Hepatocyte (in vitro differentiated cells): ENCODE data around the gene SLC9B2. TPM values are rescaled to one million over a fixed set of nuclear protein-coding genes. Genes with fewer than 3 reads are reported as not detected.
A peak's percentile ranks its signal among the peaks of the same experiment; 100 is the strongest.

ENCODE experiments used
- DNase-seq: peaks from one replicate; pipeline ENCODE4 v3.0.0-alpha.2; 2016; ENCODE audit warnings: low spot score
- H2AFZ ChIP-seq: fragments of 200-600 bp; sonication (generic); 2 replicates; pipeline ENCODE4 v1.6.0; 2016; ENCODE audit warnings: antibody characterized with exemption, mild to moderate bottlenecking
- H3K27ac ChIP-seq: fragments of 200-600 bp; sonication (generic); 2 replicates; pipeline ENCODE4 v1.5.1; 2016; ENCODE audit warnings: mild to moderate bottlenecking
- H3K27me3 ChIP-seq: fragments of 200-600 bp; sonication (generic); 2 replicates; pipeline ENCODE4 v1.6.1; 2016
- H3K36me3 ChIP-seq: fragments of 200-600 bp; sonication (generic); replicated peaks from 2 replicates; pipeline ENCODE4 v1.5.1; 2016; ENCODE audit warnings: low read depth; ENCODE audit not compliant: insufficient read depth
- H3K4me1 ChIP-seq: fragments of 200-600 bp; sonication (generic); 2 replicates; pipeline ENCODE4 v1.5.1; 2016; ENCODE audit warnings: mild to moderate bottlenecking, moderate library complexity; ENCODE audit not compliant: insufficient read depth
- H3K4me2 ChIP-seq: fragments of 200-600 bp; sonication (generic); 2 replicates; pipeline ENCODE4 v1.6.0; 2016
- H3K4me3 ChIP-seq: fragments of 200-600 bp; sonication (generic); 2 replicates; pipeline ENCODE4 v1.5.1; 2016; ENCODE audit warnings: mild to moderate bottlenecking
- H3K79me2 ChIP-seq: fragments of 200-600 bp; sonication (generic); 2 replicates; pipeline ENCODE4 v1.6.0; 2017; ENCODE audit warnings: mild to moderate bottlenecking
- H3K9me2 ChIP-seq: fragments of 200-600 bp; sonication (generic); replicated peaks from 2 replicates; pipeline ENCODE4 v1.6.0; 2017; ENCODE audit warnings: mild to moderate bottlenecking; ENCODE audit not compliant: insufficient read depth
- H3K9me3 ChIP-seq: fragments of 200-600 bp; sonication (generic); 2 replicates; pipeline ENCODE4 v1.5.1; 2016; ENCODE audit warnings: low read depth, mild to moderate bottlenecking
- H4K20me1 ChIP-seq: fragments of 200-600 bp; sonication (generic); 2 replicates; pipeline ENCODE4 v1.6.0; 2016; ENCODE audit warnings: mild to moderate bottlenecking; ENCODE audit not compliant: insufficient read depth, poor library complexity, severe bottlenecking
- EZH2 ChIP-seq: fragments of 200-600 bp; sonication (generic); IDR thresholded peaks from 2 replicates; pipeline ENCODE4 v1.6.1; 2016; ENCODE audit warnings: antibody characterized with exemption, mild to moderate bottlenecking, borderline replicate concordance
- EZH2phosphoT487 ChIP-seq: fragments of 200-600 bp; sonication (generic); IDR thresholded peaks from one replicate; pipeline ENCODE4 v1.6.1; 2018; ENCODE audit warnings: antibody characterized with exemption, mild to moderate bottlenecking, low read depth, moderate library complexity; ENCODE audit not compliant: unreplicated experiment, severe bottlenecking
- whole genome bisulfite sequencing: methylation state at CpG from one replicate; pipeline ENCODE4 v1.1.6; 2016; ENCODE audit warnings: low lambda C conversion rate; ENCODE audit errors: missing lambda C conversion rate; 5-methylcytosine and 5-hydroxymethylcytosine counted together
- polyA plus RNA-seq: library from polyadenylated mRNA; unstranded; fragments of >200 nt; fragmentation: Nextera tagmentation; extraction: Ambion mirVana; gene quantifications from 2 replicates; pipeline ENCODE4 v1.2.1, GENCODE V29; 2016
- total RNA-seq: library from RNA; depleted of rRNA; stranded (reverse); fragments of >200 nt; gene quantifications from 2 replicates; pipeline ENCODE4 v1.2.3, GENCODE V29; 2014
- TF ChIP-seq, protein P1 (sequence below): fragments of 200-600 bp; sonication (generic); IDR thresholded peaks from 2 replicates; pipeline ENCODE4 v1.5.1; 2016; ENCODE audit warnings: antibody characterized with exemption, mild to moderate bottlenecking; ENCODE audit not compliant: poor library complexity

Gene SLC9B2
- total and polyA plus RNA-seq, 2 experiments from 2014 or later, result 13.8 to 20.5 TPM

- H3K79me2 ChIP-seq, result no peaks in the 10 kb centered on the region
- H3K4me2 ChIP-seq, result no peak within 1 kb of the TSS
- no peaks in the 10 kb centered on the region for H4K20me1 ChIP-seq
- H2AFZ ChIP-seq, result no peak within 1 kb of the TSS
- no peaks in the 10 kb centered on the region for H3K36me3 ChIP-seq
- no peak within 1 kb of the TSS for H3K27ac ChIP-seq
- H3K27me3 ChIP-seq, result no peaks in the 10 kb centered on the region
- no peaks in the 10 kb centered on the region for H3K9me3 ChIP-seq
- 95% methylated on average over 44 of the region's 46 CpGs for WGBS
- DNase-seq, result peak; percentile 8
- no peak within 1 kb of the TSS for H3K4me3 ChIP-seq
- no peak for TF ChIP-seq EZH2phosphoT487
- no peak for TF ChIP-seq EZH2
- TF ChIP-seq, protein P1, sequence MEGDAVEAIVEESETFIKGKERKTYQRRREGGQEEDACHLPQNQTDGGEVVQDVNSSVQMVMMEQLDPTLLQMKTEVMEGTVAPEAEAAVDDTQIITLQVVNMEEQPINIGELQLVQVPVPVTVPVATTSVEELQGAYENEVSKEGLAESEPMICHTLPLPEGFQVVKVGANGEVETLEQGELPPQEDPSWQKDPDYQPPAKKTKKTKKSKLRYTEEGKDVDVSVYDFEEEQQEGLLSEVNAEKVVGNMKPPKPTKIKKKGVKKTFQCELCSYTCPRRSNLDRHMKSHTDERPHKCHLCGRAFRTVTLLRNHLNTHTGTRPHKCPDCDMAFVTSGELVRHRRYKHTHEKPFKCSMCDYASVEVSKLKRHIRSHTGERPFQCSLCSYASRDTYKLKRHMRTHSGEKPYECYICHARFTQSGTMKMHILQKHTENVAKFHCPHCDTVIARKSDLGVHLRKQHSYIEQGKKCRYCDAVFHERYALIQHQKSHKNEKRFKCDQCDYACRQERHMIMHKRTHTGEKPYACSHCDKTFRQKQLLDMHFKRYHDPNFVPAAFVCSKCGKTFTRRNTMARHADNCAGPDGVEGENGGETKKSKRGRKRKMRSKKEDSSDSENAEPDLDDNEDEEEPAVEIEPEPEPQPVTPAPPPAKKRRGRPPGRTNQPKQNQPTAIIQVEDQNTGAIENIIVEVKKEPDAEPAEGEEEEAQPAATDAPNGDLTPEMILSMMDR, result no peak
- no peaks in the 10 kb centered on the region for H3K9me2 ChIP-seq
- no peaks in the 10 kb centered on the region for H3K4me1 ChIP-seq
Measured at GRCh38 chr4:103019308-103020124, 57.0 kb downstream of the SLC9B2 start, which contains the start of gene SLC9B1. TSS of gene SLC9B1 (minus strand) at chr4:103019705. CDS start at chr4:102991711, 27,994 bp downstream.

DNA sequence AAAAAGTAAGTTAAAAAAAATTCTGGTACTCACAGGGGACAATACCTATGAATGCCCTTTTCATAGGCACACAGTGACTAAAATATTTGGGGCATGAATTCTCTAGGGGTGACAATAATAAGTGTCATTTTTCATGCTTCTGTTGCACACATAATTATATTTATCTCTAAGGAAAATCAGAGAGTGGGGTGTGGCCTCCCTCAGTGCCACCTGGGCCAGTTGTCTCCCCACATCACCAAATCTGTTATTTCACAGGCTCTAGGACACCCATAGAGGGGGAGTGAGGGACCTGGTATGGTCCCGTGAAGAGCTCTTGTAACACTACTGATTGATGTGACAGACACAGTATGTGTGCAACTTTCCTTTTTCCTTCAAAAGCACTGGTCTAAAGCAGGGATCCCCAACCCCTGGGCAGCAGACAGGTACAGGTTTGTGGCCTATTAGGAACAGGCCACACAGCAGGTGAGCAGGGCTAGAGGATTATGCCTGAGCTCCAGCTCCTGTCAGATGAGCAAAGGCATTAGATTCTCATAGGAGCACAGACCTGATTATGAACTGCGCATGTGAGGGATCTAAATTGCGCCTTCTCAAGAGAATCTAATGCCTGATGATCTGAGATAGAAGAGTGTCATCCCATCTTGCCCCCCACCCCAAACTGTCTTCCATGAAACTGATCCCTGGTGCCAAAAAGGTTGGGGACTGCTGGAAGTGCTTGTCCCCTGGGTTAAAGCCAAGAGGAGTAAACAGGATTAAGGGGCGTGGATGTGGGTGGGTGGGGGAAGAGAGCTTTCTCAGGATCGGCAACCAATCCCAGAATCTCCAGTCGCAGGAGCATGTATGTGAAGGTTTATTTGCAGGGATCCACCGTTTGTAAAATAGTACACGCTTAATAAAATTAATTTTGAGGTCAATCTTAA, 57.9 kb downstream of the SLC9B2 start:
- Histone ChIP-seq H3K4me3 (no peak overlapping the region), H3K27me3 (no peaks in the 10 kb centered on the region), H3K4me1 (no peaks in the 10 kb centered on the region), H2AFZ (no peak overlapping the region), H3K9me2 (no peaks in the 10 kb centered on the region), H3K36me3 (no peaks in the 10 kb centered on the region), H3K9me3 (no peaks in the 10 kb centered on the region), H4K20me1 (no peaks in the 10 kb centered on the region), H3K4me2 (no peak overlapping the region), H3K79me2 (no peaks in the 10 kb centered on the region), H3K27ac (no peak overlapping the region)
- 96% methylated on average over 8 of the region's 8 CpGs for WGBS
- DNase-seq, result no peak
- no peak for TF ChIP-seq EZH2

DNA sequence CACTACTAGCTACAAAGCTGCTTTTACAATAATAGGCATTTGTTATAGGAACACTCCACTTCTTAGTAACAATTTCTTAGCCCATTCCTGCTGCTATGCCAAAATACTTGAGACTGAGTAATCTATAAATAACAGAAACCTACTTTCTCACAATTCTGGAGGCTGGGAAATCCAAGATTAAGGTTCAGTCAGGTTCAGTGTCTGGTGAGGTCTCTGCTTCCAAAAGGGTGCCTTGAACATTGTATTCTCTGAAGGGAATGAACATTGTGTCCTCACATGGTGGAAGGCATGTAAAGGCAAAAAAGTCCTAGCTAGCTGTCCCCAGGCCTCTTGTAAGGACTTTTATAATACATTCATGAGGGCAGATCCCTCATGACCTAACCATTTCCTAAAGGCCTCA, 64.0 kb downstream of the SLC9B2 start:
- Histone ChIP-seq H3K27me3 (no peaks in the 10 kb centered on the region), H3K4me1 (peaks cover 17% of the 10 kb centered on the region), H3K9me3 (no peaks in the 10 kb centered on the region), H3K4me3 (no peak overlapping the region), H3K79me2 (no peaks in the 10 kb centered on the region), H3K27ac (peak overlapping the region; percentile 21), H4K20me1 (no peaks in the 10 kb centered on the region), H2AFZ (no peak overlapping the region), H3K4me2 (peak overlapping the region; percentile 20), H3K36me3 (no peaks in the 10 kb centered on the region), H3K9me2 (no peaks in the 10 kb centered on the region)
- DNase-seq, result no peak
- TF ChIP-seq EZH2phosphoT487, result no peak
- TF ChIP-seq EZH2, result no peak
- TF ChIP-seq, protein P1, result no peak

- no peak overlapping the region for H2AFZ ChIP-seq
- peak; percentile 59 for DNase-seq
- WGBS, result 69% methylated on average over 1 of the region's 1 CpG
- no peaks in the 10 kb centered on the region for H3K9me3 ChIP-seq
- H3K4me1 ChIP-seq, result peaks cover 17% of the 10 kb centered on the region
- peak overlapping the region; percentile 20 for H3K4me2 ChIP-seq
- H3K9me2 ChIP-seq, result no peaks in the 10 kb centered on the region
- no peaks in the 10 kb centered on the region for H3K27me3 ChIP-seq
- H3K36me3 ChIP-seq, result no peaks in the 10 kb centered on the region
- peak overlapping the region; percentile 21 for H3K27ac ChIP-seq
- H3K4me3 ChIP-seq, result no peak overlapping the region
- TF ChIP-seq EZH2 (no peak), EZH2phosphoT487 (no peak)
- TF ChIP-seq, protein P1, result no peak
- no peaks in the 10 kb centered on the region for H3K79me2 ChIP-seq
- no peaks in the 10 kb centered on the region for H4K20me1 ChIP-seq
Measured at GRCh38 chr4:103012060-103012459, 64.5 kb downstream of the SLC9B2 start.
